Subcutaneous abdominal adipose tissue (tissue), 5 donors: ENCODE measurements around the gene HMGB4.

Source experiments
- H3K27ac ChIP-seq: one replicate; pipeline ENCODE4 v1.7.0; 2013; ENCODE audit warnings: low read depth, mild to moderate bottlenecking, inconsistent platforms, low read length, moderate library complexity
- H3K27me3 ChIP-seq, 5 donors: one replicate each; pipeline ENCODE4 v1.7.0; 2013; ENCODE audit warnings: low read length in 5 of 5, inconsistent platforms in 1 of 5; ENCODE audit not compliant: control insufficient read depth in 5 of 5, insufficient read depth in 4 of 5
- H3K36me3 ChIP-seq, 5 donors: one replicate each; pipeline ENCODE4 v1.7.0; 2013; ENCODE audit warnings: low read length in 5 of 5; ENCODE audit not compliant: control insufficient read depth in 5 of 5, insufficient read depth in 5 of 5
- H3K4me1 ChIP-seq, 5 donors: one replicate each; pipeline ENCODE4 v1.7.0; 2013; ENCODE audit warnings: low read length in 5 of 5, mild to moderate bottlenecking in 3 of 5, moderate library complexity in 1 of 5; ENCODE audit not compliant: control insufficient read depth in 5 of 5, insufficient read depth in 5 of 5
- H3K4me3 ChIP-seq, 5 donors: one replicate each; pipeline ENCODE4 v1.7.0; 2013; ENCODE audit warnings: low read length in 5 of 5, low read depth in 1 of 5
- H3K9ac ChIP-seq, 5 donors: one replicate each; pipeline ENCODE4 v1.7.0; 2013; ENCODE audit warnings: low read length in 5 of 5, mild to moderate bottlenecking in 4 of 5, moderate library complexity in 3 of 5
- H3K9me3 ChIP-seq, 5 donors: one replicate each; pipeline ENCODE4 v1.7.0; 2013; ENCODE audit warnings: low read length in 5 of 5; ENCODE audit not compliant: control insufficient read depth in 5 of 5
- donor health status: healthy.
- donor health status: healthy.
- donor health status: healthy.
- donor health status: healthy.
- donor health status: healthy.

The HMGB4 gene

DNA sequence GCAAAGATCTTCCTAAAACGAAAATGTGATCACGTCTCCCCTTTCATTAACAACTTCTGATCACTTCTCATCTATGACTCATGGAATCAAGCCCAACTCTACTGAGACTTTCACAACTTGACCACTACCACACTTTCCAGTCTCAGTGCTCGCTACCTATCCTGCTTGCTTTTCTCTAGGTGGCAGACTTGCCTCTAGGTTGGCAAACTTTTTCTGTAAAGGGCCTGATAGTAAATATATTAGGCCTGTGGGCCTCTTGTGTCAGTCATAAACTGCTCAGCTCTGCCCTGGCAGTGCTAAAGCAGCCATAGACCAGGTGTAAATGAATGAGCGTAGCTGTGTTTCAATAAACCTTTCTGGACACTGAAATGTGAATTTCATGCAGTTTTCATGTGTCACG is 21.5 kb upstream of the HMGB4 start:
- Histone ChIP-seq H3K27ac (no peak overlapping the region), H3K9ac (no peak overlapping the region), H3K4me1 (no peaks in the 10 kb centered on the region), H3K36me3 (no peaks in the 10 kb centered on the region), H3K4me3 (no peak overlapping the region), H3K27me3 (peaks cover 0 to 4% (median 0%) of the 10 kb centered on the region in 5 donors), H3K9me3 (no peaks in the 10 kb centered on the region)

DNA sequence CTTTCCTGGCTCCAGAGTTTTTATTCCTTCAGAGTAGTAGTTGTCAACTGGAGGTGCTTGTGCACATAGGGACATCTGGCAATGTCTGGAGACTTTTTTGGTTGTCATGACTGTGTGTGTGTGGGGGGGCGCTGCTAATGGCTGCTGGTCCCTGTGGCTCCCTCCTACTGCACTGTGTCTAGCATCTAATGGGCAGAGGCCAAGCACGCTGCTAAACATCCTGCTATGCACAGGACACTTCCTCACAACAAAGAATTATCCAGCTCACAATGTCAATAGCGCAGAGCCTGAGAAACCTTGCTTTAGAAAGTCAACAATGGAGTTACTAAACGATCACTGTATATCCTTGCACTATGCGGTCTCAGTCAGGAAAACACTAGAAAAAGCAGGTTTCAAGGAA is 19.7 kb upstream of the HMGB4 start:
- H3K27ac ChIP-seq = no peak overlapping the region
- H3K36me3 ChIP-seq = no peaks in the 10 kb centered on the region
- no peak overlapping the region for H3K4me3 ChIP-seq
- H3K4me1 ChIP-seq = no peaks in the 10 kb centered on the region
- no peaks in the 10 kb centered on the region for H3K9me3 ChIP-seq
- H3K9ac ChIP-seq = no peak overlapping the region
- H3K27me3 ChIP-seq = no peaks in the 10 kb centered on the region

DNA sequence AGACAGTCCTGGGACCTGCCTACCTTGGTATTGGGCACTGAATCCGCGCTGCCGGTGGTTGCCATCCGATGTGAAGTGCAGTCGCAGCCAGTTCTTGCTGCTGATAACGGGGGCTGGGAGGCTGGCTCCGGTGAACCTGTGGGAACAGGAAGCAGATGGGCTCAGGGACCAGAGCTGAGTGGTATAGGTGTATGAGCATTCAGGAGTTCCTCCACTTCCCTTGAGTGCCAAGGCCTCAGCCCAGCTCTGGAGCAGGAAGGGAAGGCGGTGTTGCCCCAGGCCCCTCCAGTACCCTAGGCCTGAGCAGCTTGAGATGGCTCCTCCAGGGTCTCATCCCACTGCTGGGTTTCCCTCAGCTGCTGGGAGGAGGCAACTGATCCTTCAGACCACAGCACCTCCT is 17.0 kb upstream of the HMGB4 start:
- Histone ChIP-seq H3K9ac (no peak overlapping the region), H3K27me3 (peaks cover 0 to 3% (median 0%) of the 10 kb centered on the region in 5 donors), H3K9me3 (no peaks in the 10 kb centered on the region), H3K36me3 (no peaks in the 10 kb centered on the region), H3K4me3 (no peak overlapping the region), H3K4me1 (no peaks in the 10 kb centered on the region), H3K27ac (no peak overlapping the region)

DNA sequence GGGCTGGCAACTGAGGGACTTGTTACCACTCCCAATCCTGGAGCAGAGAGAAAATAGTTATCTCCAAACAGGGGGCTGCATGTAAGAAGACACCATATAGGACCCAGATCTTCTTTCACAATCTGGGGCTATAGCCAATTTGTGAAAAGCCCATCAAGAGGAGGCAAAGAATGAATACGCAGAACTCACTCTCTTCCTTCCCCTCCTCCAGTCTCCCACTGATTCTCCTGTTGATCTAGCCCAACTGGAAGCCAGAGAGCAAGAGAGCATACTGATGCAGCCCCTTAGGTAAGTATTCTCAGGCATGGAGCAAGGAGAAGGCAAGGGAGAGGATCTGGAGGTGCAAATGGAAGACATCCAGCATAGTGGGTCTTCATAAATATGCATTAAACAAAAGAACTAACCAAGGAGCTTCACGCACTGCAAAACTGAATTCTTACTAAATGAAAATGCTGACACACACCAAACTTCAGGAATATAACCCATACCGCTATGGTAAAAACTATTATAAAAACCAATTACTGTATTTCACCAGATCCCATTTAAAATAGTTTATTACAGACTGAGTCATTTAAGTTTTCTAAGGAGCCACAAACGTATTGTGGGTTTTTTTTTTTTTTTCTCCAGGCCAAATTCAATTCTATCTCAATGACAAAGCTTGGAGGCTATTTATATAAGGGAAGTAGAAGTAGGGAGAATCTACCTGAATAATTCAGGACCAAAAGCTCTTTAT is 15.5 kb upstream of the HMGB4 start:
- Histone ChIP-seq H3K36me3 (no peaks in the 10 kb centered on the region), H3K27ac (no peak overlapping the region), H3K9me3 (no peaks in the 10 kb centered on the region), H3K4me3 (no peak overlapping the region), H3K27me3 (peaks cover 0 to 3% (median 0%) of the 10 kb centered on the region in 5 donors), H3K4me1 (peaks cover 0 to 10% (median 4%) of the 10 kb centered on the region in 5 donors), H3K9ac (no peak overlapping the region)

DNA sequence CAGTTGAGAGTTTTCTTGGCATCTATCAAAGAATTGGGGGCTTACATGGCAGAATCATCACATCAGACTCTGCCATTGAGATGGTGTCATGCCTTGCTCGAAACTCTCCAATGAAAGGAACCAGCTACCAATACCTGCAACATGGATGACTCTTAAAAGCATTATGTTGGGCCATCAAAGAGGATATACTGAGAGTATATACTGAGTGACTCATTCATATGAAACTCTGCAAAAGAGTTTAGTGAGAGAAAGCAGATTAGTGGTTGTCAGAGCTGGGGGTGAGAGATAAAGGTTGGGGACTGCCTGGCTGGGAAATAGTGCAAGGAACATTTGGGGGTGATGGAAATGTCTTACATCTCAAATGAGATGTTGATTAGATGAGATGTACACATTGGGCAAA is 14.7 kb upstream of the HMGB4 start:
- Histone ChIP-seq H3K36me3 (no peaks in the 10 kb centered on the region), H3K27ac (no peak overlapping the region), H3K9ac (no peak overlapping the region), H3K9me3 (no peaks in the 10 kb centered on the region), H3K4me3 (no peak overlapping the region), H3K4me1 (peaks cover 0 to 10% (median 4%) of the 10 kb centered on the region in 5 donors), H3K27me3 (peaks cover 0 to 3% (median 0%) of the 10 kb centered on the region in 5 donors)

DNA sequence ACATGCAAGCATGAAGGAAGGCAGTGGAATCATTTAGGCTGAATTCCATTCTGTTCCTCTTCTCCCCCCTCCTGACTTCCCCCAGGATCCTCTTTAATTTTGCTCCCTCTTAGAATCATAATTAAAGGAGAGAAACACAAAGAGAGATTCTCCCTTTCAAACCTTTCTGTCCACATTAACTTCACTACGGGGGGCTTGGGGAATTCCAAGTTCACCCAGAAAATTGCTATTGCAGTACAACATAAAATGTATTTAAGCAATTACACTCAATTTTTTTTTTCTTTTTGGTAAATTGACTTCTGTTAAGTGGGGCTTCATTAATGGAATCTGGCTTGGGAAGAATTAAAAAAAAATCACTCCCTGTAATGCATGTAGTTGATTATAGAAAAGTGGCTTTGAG is 13.4 kb upstream of the HMGB4 start:
- peaks cover 0 to 3% (median 0%) of the 10 kb centered on the region in 5 donors for H3K27me3 ChIP-seq
- H3K4me3 ChIP-seq = no peak overlapping the region
- H3K4me1 ChIP-seq = peaks cover 0 to 10% (median 4%) of the 10 kb centered on the region in 5 donors
- H3K36me3 ChIP-seq = no peaks in the 10 kb centered on the region
- H3K9ac ChIP-seq = no peak overlapping the region
- no peaks in the 10 kb centered on the region for H3K9me3 ChIP-seq
- no peak overlapping the region for H3K27ac ChIP-seq

DNA sequence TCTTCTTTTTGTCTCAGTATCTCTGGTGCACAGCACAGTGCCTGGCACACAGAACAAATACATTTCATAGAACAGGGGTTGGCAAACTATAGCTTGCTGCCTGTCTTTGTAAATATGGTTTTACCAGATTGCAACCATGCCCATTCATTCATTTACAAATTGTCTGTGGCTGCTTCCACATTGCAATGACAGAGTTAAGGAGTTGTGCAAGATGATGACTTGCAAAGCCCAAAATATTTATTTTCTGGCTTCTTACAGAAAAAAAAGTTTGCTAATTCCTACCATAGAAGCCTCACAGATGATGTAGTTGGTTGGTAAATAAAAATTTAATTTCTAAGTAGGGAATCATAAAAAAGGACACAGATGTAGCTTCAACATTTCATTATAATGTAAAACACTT is 11.2 kb upstream of the HMGB4 start:
- Histone ChIP-seq H3K4me3 (no peak overlapping the region), H3K4me1 (peaks cover 0 to 10% (median 4%) of the 10 kb centered on the region in 5 donors), H3K36me3 (no peaks in the 10 kb centered on the region), H3K27ac (no peak overlapping the region), H3K9me3 (no peaks in the 10 kb centered on the region), H3K27me3 (peaks cover 0 to 3% (median 0%) of the 10 kb centered on the region in 5 donors), H3K9ac (no peak overlapping the region)

DNA sequence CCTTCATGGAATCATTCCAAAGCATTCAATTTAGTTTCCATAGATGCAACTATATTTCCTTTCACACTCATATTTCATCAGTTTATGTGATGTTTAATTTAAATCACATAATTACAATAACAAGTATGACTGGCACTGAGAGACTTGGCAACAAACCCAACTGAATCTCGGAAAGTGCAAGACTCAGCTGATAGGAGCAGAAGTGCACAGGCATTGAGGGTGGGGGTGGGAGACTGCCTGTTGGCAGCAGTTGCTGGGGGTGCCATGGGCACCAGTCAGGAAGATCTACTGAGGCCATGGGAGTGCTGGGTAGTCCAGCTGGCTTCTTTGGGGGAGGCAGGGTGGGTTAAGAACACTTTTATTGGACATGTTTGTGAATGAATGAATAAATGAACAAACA is 10.4 kb upstream of the HMGB4 start:
- H3K27ac ChIP-seq = no peak overlapping the region
- H3K9me3 ChIP-seq = no peaks in the 10 kb centered on the region
- H3K36me3 ChIP-seq = no peaks in the 10 kb centered on the region
- no peak overlapping the region for H3K4me3 ChIP-seq
- H3K27me3 ChIP-seq = peaks cover 0 to 3% (median 0%) of the 10 kb centered on the region in 5 donors
- H3K4me1 ChIP-seq = peaks cover 0 to 10% (median 4%) of the 10 kb centered on the region in 5 donors
- no peak overlapping the region for H3K9ac ChIP-seq

DNA sequence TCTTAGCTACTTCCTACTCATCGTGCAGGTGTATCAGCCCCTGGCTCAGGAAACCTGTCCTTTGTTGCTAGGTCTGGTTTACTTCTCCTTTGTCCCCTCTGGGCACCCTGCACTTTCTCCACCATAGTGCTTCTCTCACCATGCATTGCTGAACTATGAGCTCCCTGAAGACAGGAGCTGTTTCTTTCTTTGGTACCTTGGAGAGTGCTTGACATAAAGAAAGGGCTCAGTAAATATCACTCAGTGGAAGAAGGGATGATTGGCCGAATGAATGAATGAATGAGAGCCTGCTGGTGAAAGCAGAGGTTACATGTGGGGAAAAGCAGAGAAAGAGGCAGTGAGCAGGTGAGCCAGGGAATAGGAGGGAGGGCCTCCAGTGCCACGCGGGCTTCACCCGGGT is 9.8 kb upstream of the HMGB4 start:
- Histone ChIP-seq H3K27me3 (peaks cover 0 to 3% (median 0%) of the 10 kb centered on the region in 5 donors), H3K9me3 (no peaks in the 10 kb centered on the region), H3K36me3 (no peaks in the 10 kb centered on the region), H3K4me1 (peaks cover 0 to 10% (median 4%) of the 10 kb centered on the region in 5 donors), H3K9ac (no peak overlapping the region), H3K4me3 (no peak overlapping the region), H3K27ac (no peak overlapping the region)

- Histone ChIP-seq H3K9me3 (no peaks in the 10 kb centered on the region), H3K4me1 (peaks cover 0 to 7% (median 0%) of the 10 kb centered on the region in 5 donors)
Measured at GRCh38 chr1:33860671-33861070, 3.2 kb upstream of the HMGB4 start.

More at GRCh38 chr1:33860671-33861070, 3.2 kb upstream of the HMGB4 start:
- peaks cover 0 to 3% (median 0%) of the 10 kb centered on the region in 5 donors for H3K27me3 ChIP-seq
- H3K4me3 ChIP-seq = no peak overlapping the region
- H3K36me3 ChIP-seq = no peaks in the 10 kb centered on the region
- no peak overlapping the region for H3K9ac ChIP-seq
- H3K27ac ChIP-seq = no peak overlapping the region
